GM23248 (cell line): Measurements from ENCODE around the gene PP2D1. TPM values are rescaled to one million over a fixed set of nuclear protein-coding genes. Genes with fewer than 3 reads are reported as not detected.

Experiments
- DNase-seq: peaks from one replicate; pipeline ENCODE4 v3.0.0-alpha.2; 2015
- H2AFZ ChIP-seq: fragments of 200-600 bp; sonication (generic); 2 replicates; pipeline ENCODE4 v1.6.1; 2016; ENCODE audit warnings: antibody characterized with exemption
- H3F3A ChIP-seq: fragments of 200-600 bp; sonication (generic); 2 replicates; pipeline ENCODE4 v1.6.1; 2016; ENCODE audit warnings: mild to moderate bottlenecking, antibody characterized with exemption, mixed run types; ENCODE audit not compliant: insufficient read depth
- H3K27ac ChIP-seq: fragments of 200-600 bp; sonication (generic); 2 replicates; pipeline ENCODE4 v1.5.1; 2016; ENCODE audit warnings: mild to moderate bottlenecking
- H3K27me3 ChIP-seq: fragments of 200-600 bp; sonication (generic); replicated peaks from 2 replicates; pipeline ENCODE4 v1.6.1; 2016; ENCODE audit warnings: mild to moderate bottlenecking; ENCODE audit not compliant: insufficient read depth
- H3K36me3 ChIP-seq: fragments of 200-600 bp; sonication (generic); 2 replicates; pipeline ENCODE4 v1.6.1; 2016; ENCODE audit warnings: low read depth, mild to moderate bottlenecking
- H3K4me1 ChIP-seq: fragments of 200-600 bp; sonication (generic); 2 replicates; pipeline ENCODE4 v1.6.1; 2016; ENCODE audit warnings: mild to moderate bottlenecking; ENCODE audit not compliant: insufficient read depth
- H3K4me2 ChIP-seq: fragments of 200-600 bp; sonication (generic); one replicate; pipeline ENCODE4 v1.6.1; 2016; ENCODE audit warnings: mild to moderate bottlenecking; ENCODE audit not compliant: unreplicated experiment
- H3K4me3 ChIP-seq: fragments of 200-600 bp; sonication (generic); 2 replicates; pipeline ENCODE4 v1.5.1; 2016; ENCODE audit warnings: mild to moderate bottlenecking
- H3K79me2 ChIP-seq: fragments of 200-600 bp; sonication (generic); 2 replicates; pipeline ENCODE4 v1.6.1; 2016; ENCODE audit warnings: mild to moderate bottlenecking; ENCODE audit not compliant: insufficient read depth
- H3K9ac ChIP-seq: fragments of 200-600 bp; sonication (generic); 2 replicates; pipeline ENCODE4 v1.6.1; 2016; ENCODE audit warnings: mild to moderate bottlenecking
- H3K9me2 ChIP-seq: fragments of 200-600 bp; sonication (generic); 2 replicates; pipeline ENCODE4 v1.6.1; 2016; ENCODE audit warnings: mixed run types, mild to moderate bottlenecking, moderate library complexity; ENCODE audit not compliant: insufficient read depth
- H3K9me3 ChIP-seq: fragments of 200-600 bp; sonication (generic); one replicate; pipeline ENCODE4 v1.6.1; 2017; ENCODE audit warnings: low read depth
- H4K20me1 ChIP-seq: fragments of 200-600 bp; sonication (generic); 2 replicates; pipeline ENCODE4 v1.6.0; 2016; ENCODE audit not compliant: insufficient read depth
- EZH2 ChIP-seq: fragments of 200-600 bp; sonication (generic); IDR thresholded peaks from 2 replicates; pipeline ENCODE4 v1.6.1; 2018; ENCODE audit warnings: antibody characterized with exemption, mild to moderate bottlenecking; ENCODE audit not compliant: insufficient read depth, poor library complexity, severe bottlenecking
- EZH2phosphoT487 ChIP-seq: fragments of 200-600 bp; sonication (generic); IDR thresholded peaks from 2 replicates; pipeline ENCODE4 v1.6.1; 2018; ENCODE audit warnings: antibody characterized with exemption, moderate library complexity, mild to moderate bottlenecking, low read depth; ENCODE audit not compliant: insufficient read depth
- WGBS, 2 experiments: methylation state at CpG; one replicate each; pipeline ENCODE4 v1.1.6; 2015 to 2017; ENCODE audit warnings: low lambda C conversion rate in 2 of 2, low coverage in 1 of 2; ENCODE audit errors: missing lambda C conversion rate in 2 of 2; 5-methylcytosine and 5-hydroxymethylcytosine counted together
- in situ Hi-C: fragments of 300-500 bp; cut with MboI; formaldehyde crosslinking; loops from 2 replicates; pipeline ENCODE4 v1.15.0; 2020
- polyA plus RNA-seq: library from polyadenylated mRNA; unstranded; fragments of >200 nt; fragmentation: Nextera tagmentation; extraction: Ambion mirVana; gene quantifications from 2 replicates; pipeline ENCODE4 v1.2.1, GENCODE V29; 2016
- small RNA-seq: library from RNA; depleted of rRNA; stranded (forward); fragments of <200 nt; gene quantifications from one replicate; pipeline ENCODE3, GENCODE V24; 2014; ENCODE audit warnings: low read depth, low replicate concordance
- total RNA-seq: library from RNA; depleted of rRNA; stranded (reverse); fragments of >200 nt; shearing (Covaris generic); gene quantifications from 2 replicates; pipeline ENCODE4 v1.2.3, GENCODE V29; 2014; rRNA removed

Gene PP2D1
- total and polyA plus RNA-seq, 2 experiments from 2014 or later, result 0.16 TPM; not detected in 1

- Histone ChIP-seq H2AFZ (no peak overlapping the region), H3K4me1 (no peaks in the 10 kb centered on the region), H3F3A (no peaks in the 10 kb centered on the region), H3K9me2 (no peaks in the 10 kb centered on the region), H3K79me2 (no peaks in the 10 kb centered on the region), H3K27ac (no peak overlapping the region), H3K36me3 (no peaks in the 10 kb centered on the region), H3K9me3 (no peaks in the 10 kb centered on the region), H3K9ac (no peak overlapping the region), H3K4me2 (no peak overlapping the region), H4K20me1 (no peaks in the 10 kb centered on the region), H3K4me3 (no peak overlapping the region), H3K27me3 (no peaks in the 10 kb centered on the region)
- in situ Hi-C loops, result no loop called here
- 48 to 68% methylated on average over 1 of the region's 1 CpG for WGBS, 2 experiments
- no peak for DNase-seq
- TF ChIP-seq EZH2 (no peak), EZH2phosphoT487 (no peak)
Observed at GRCh38 chr3:19938295-19938627, 73.8 kb downstream of the PP2D1 start.

- in situ Hi-C loops, result no loop called here
- Histone ChIP-seq H3K9me3 (no peaks in the 10 kb centered on the region), H3K4me2 (no peak overlapping the region)
Observed at GRCh38 chr3:19937459-19938294, 74.4 kb downstream of the PP2D1 start.

More at GRCh38 chr3:19937459-19938294, 74.4 kb downstream of the PP2D1 start:
- H3K4me1 ChIP-seq, result no peaks in the 10 kb centered on the region
- H3K9ac ChIP-seq, result no peak overlapping the region
- H4K20me1 ChIP-seq, result no peaks in the 10 kb centered on the region
- H3K27me3 ChIP-seq, result no peaks in the 10 kb centered on the region
- H3K36me3 ChIP-seq, result no peaks in the 10 kb centered on the region
- WGBS, 2 experiments, result 65 to 68% methylated on average over 7 of the region's 7 CpGs
- DNase-seq, result no peak
- no peak overlapping the region for H3K27ac ChIP-seq
- H3K9me2 ChIP-seq, result no peaks in the 10 kb centered on the region
- no peaks in the 10 kb centered on the region for H3F3A ChIP-seq
- H2AFZ ChIP-seq, result no peak overlapping the region
- H3K79me2 ChIP-seq, result no peaks in the 10 kb centered on the region
- no peak overlapping the region for H3K4me3 ChIP-seq
- no peak for TF ChIP-seq EZH2phosphoT487
- no peak for TF ChIP-seq EZH2

Small RNA genes lying within 50 kb of the gene (small RNA-seq; reads per million reads assigned to genes)
- gene RNU4-85P (not detected), gene RPL39P18 (not detected)

Other genes with a start within 250 kb of the PP2D1 start
- gene EFHB, start 78.0 kb downstream of the PP2D1 start, total RNA-seq, result 0.13 and 2.9 TPM in 2 replicates
- gene EFHB, start 78.0 kb downstream of the PP2D1 start, polyA plus RNA-seq, result 1.0 and 1.3 TPM in 2 replicates
- gene RAB5A, start 65.2 kb downstream of the PP2D1 start, total RNA-seq, result 56.5 and 94.9 TPM in 2 replicates
- gene RAB5A, start 65.2 kb downstream of the PP2D1 start, polyA plus RNA-seq, result 78.9 and 80.9 TPM in 2 replicates
- gene KAT2B, start 28.2 kb upstream of the PP2D1 start, total RNA-seq, result 10.4 and 13.5 TPM in 2 replicates
- 1.5 TPM in 2 replicates for gene KAT2B, start 28.2 kb upstream of the PP2D1 start, polyA plus RNA-seq
- 1.0 and 5.7 TPM in 2 replicates for gene SGO1, start 173.9 kb upstream of the PP2D1 start, total RNA-seq
- gene SGO1, start 173.9 kb upstream of the PP2D1 start, polyA plus RNA-seq, result 6.6 and 7.4 TPM in 2 replicates